ENCODE measurements around the gene KBTBD13. TPM values are rescaled to one million over a fixed set of nuclear protein-coding genes. Genes with fewer than 3 reads are reported as not detected.

The KBTBD13 gene
- total RNA-seq, 1 donor from 2014 or later, result not detected

- peak in 1 of 2 donors; percentile 93 for DNase-seq (ENCODE audit: extremely low spot score in 2 of 2)
- H3K36me3 ChIP-seq, result no peaks in the 10 kb centered on the region
- H3K27me3 ChIP-seq, result no peaks in the 10 kb centered on the region
- peak overlapping the region; percentile 2 for H3K27ac ChIP-seq
- no peaks in the 10 kb centered on the region for H3K9me3 ChIP-seq
- intact Hi-C loops (cut with DNase I), result no loop called here
- H3K4me1 ChIP-seq, result peaks cover 23% of the 10 kb centered on the region
- TF ChIP-seq POLR2AphosphoS5 (IDR thresholded peaks at IDR 0.05; ENCODE audit: insufficient read depth in 1 of 2, low read depth in 1 of 2), result peak; percentile 14 to 49
- TF ChIP-seq POLR2A (IDR thresholded peaks at IDR 0.05), result no peak
- H3K4me3 ChIP-seq, result peak overlapping the region; percentile 9 to 32
Observed at GRCh38 chr15:65049418-65049840, 27.1 kb upstream of the KBTBD13 start.

GRCh38 chr15:65050270-65050669 is 26.3 kb upstream of the KBTBD13 start:
- intact Hi-C loops (cut with DNase I), result loop anchor here (5.0 kb wide), 1 partner anchor 37 kb away; no protein-coding TSS in a partner anchor
- Histone ChIP-seq H3K27ac (no peak overlapping the region), H3K9me3 (no peaks in the 10 kb centered on the region), H3K36me3 (no peaks in the 10 kb centered on the region), H3K27me3 (no peaks in the 10 kb centered on the region), H3K4me1 (peaks cover 23% of the 10 kb centered on the region), H3K4me3 (no peak overlapping the region)
- no peak for DNase-seq (ENCODE audit: extremely low spot score in 2 of 2)
- TF ChIP-seq POLR2A (IDR thresholded peaks at IDR 0.05), result no peak
- TF ChIP-seq CTCF (IDR thresholded peaks at IDR 0.05), result no peak
- no peak for TF ChIP-seq POLR2AphosphoS5 (IDR thresholded peaks at IDR 0.05; ENCODE audit: insufficient read depth in 1 of 2, low read depth in 1 of 2)

- H3K4me1 ChIP-seq, result peaks cover 30% of the 10 kb centered on the region
- H3K27ac ChIP-seq, result no peak overlapping the region
- intact Hi-C loops (cut with DNase I), result loop anchor here (5.0 kb wide), 1 partner anchor 36 kb away; no protein-coding TSS in a partner anchor
- H3K4me3 ChIP-seq, result no peak overlapping the region
- DNase-seq (ENCODE audit: extremely low spot score in 2 of 2), result peak in 1 of 2 donors; percentile 83
- H3K27me3 ChIP-seq, result no peaks in the 10 kb centered on the region
- TF ChIP-seq POLR2AphosphoS5 (IDR thresholded peaks at IDR 0.05; ENCODE audit: insufficient read depth in 1 of 2, low read depth in 1 of 2), result no peak
- TF ChIP-seq POLR2A (IDR thresholded peaks at IDR 0.05), result no peak
- TF ChIP-seq CTCF (IDR thresholded peaks at IDR 0.05), result no peak
- no peaks in the 10 kb centered on the region for H3K36me3 ChIP-seq
- H3K9me3 ChIP-seq, result no peaks in the 10 kb centered on the region
Observed at GRCh38 chr15:65051266-65051665, 25.3 kb upstream of the KBTBD13 start.

GRCh38 chr15:65052956-65053355 is 23.6 kb upstream of the KBTBD13 start:
- intact Hi-C loops (cut with DNase I), result loop anchor here (5.0 kb wide), 1 partner anchor 34 kb away; no protein-coding TSS in a partner anchor
- no peak overlapping the region for H3K4me3 ChIP-seq
- no peak overlapping the region for H3K27ac ChIP-seq
- no peaks in the 10 kb centered on the region for H3K36me3 ChIP-seq
- no peaks in the 10 kb centered on the region for H3K9me3 ChIP-seq
- DNase-seq (ENCODE audit: extremely low spot score in 2 of 2), result no peak
- peaks cover 34% of the 10 kb centered on the region for H3K4me1 ChIP-seq
- H3K27me3 ChIP-seq, result no peaks in the 10 kb centered on the region
- TF ChIP-seq POLR2A (IDR thresholded peaks at IDR 0.05), result no peak
- no peak for TF ChIP-seq CTCF (IDR thresholded peaks at IDR 0.05)
- no peak for TF ChIP-seq POLR2AphosphoS5 (IDR thresholded peaks at IDR 0.05; ENCODE audit: insufficient read depth in 1 of 2, low read depth in 1 of 2)

GRCh38 chr15:65054333-65055200 is 22.0 kb upstream of the KBTBD13 start:
- no peak overlapping the region for H3K4me3 ChIP-seq
- intact Hi-C loops (cut with DNase I), result loop anchor here (5.0 kb wide), 1 partner anchor 33 kb away; no protein-coding TSS in a partner anchor
- H3K27me3 ChIP-seq, result no peaks in the 10 kb centered on the region
- TF ChIP-seq CTCF (IDR thresholded peaks at IDR 0.05) (peak; percentile 83 to 92 (median 85)), POLR2AphosphoS5 (IDR thresholded peaks at IDR 0.05; ENCODE audit: insufficient read depth in 1 of 2, low read depth in 1 of 2) (peak in 1 of 2 donors; percentile 31), POLR2A (IDR thresholded peaks at IDR 0.05) (no peak)
- H3K27ac ChIP-seq, result peak overlapping the region; percentile 55
- no peaks in the 10 kb centered on the region for H3K9me3 ChIP-seq
- DNase-seq (ENCODE audit: extremely low spot score in 2 of 2), result peak in 1 of 2 donors; percentile 85
- peaks cover 0 to 13% of the 10 kb centered on the region in 2 donors for H3K36me3 ChIP-seq
- peaks cover 38% of the 10 kb centered on the region for H3K4me1 ChIP-seq
